CD8-positive, alpha-beta memory T cell (primary cell): ENCODE results near the gene SLC22A3. TPM values are rescaled to one million over a fixed set of nuclear protein-coding genes. Genes with fewer than 3 reads are reported as not detected.
"Not testable (repeated sequence)": the region's sequence is repeated elsewhere in the genome, so short reads cannot be mapped to it uniquely, and the experiment has no call there.

Experiments
- CTCF ChIA-PET: fragments of 350-600 bp; sonication (Branson Sonifier 250); formaldehyde crosslinking; loops from one replicate; lab custom pipeline; 2021; ENCODE audit warnings: antibody characterized with exemption; lab: Charles Lee
- POLR2A ChIA-PET: fragments of 350-600 bp; sonication (Branson Sonifier 250); formaldehyde crosslinking; loops from one replicate; lab custom pipeline; 2021; ENCODE audit warnings: antibody characterized with exemption; lab: Charles Lee
- DNase-seq, 5 donors: peaks; one replicate each; pipeline versions ENCODE4 v3.0.0 to v3.0.0-alpha.2; 2020 to 2022; ENCODE audit warnings: mixed read lengths in 1 of 5
- H3K27ac ChIP-seq: one replicate; pipeline ENCODE4 v1.7.0; 2013; ENCODE audit warnings: low read depth, mild to moderate bottlenecking, low read length, moderate library complexity
- H3K27me3 ChIP-seq: 2 replicates; pipeline ENCODE4 v1.7.0; 2013; ENCODE audit warnings: low read length, mild to moderate bottlenecking; ENCODE audit not compliant: insufficient read depth, poor library complexity, severe bottlenecking
- H3K36me3 ChIP-seq: 2 replicates; pipeline ENCODE4 v1.7.0; 2013; ENCODE audit warnings: mild to moderate bottlenecking, low read length, moderate library complexity; ENCODE audit not compliant: insufficient read depth
- H3K4me1 ChIP-seq: 2 replicates; pipeline ENCODE4 v1.7.0; 2013; ENCODE audit warnings: mild to moderate bottlenecking, low read length, moderate library complexity; ENCODE audit not compliant: insufficient read depth
- H3K4me3 ChIP-seq: 2 replicates; pipeline ENCODE4 v1.7.0; 2013; ENCODE audit warnings: mild to moderate bottlenecking, low read length
- H3K9me3 ChIP-seq: 2 replicates; pipeline ENCODE4 v1.7.0; 2013; ENCODE audit warnings: mild to moderate bottlenecking, low read length
- H3K27ac Mint-ChIP-seq, 8 donors: one replicate each; pipeline ENCODE4 v1.8.0; 2020 to 2021; ENCODE audit warnings: mixed read lengths in 8 of 8, mild to moderate bottlenecking in 6 of 8, inconsistent platforms in 3 of 8, moderate library complexity in 3 of 8
- H3K27me3 Mint-ChIP-seq, 2 donors: one replicate each; pipeline ENCODE4 v1.8.0; 2020 to 2021; ENCODE audit warnings: mixed read lengths in 2 of 2, mild to moderate bottlenecking in 1 of 2, moderate library complexity in 1 of 2
- H3K36me3 Mint-ChIP-seq, 3 donors: one replicate each; pipeline ENCODE4 v1.8.0; 2020 to 2021; ENCODE audit warnings: mixed read lengths in 3 of 3, inconsistent platforms in 1 of 3, mild to moderate bottlenecking in 1 of 3
- H3K4me1 Mint-ChIP-seq, 3 donors: one replicate each; pipeline ENCODE4 v1.8.0; 2020 to 2021; ENCODE audit warnings: mixed read lengths in 3 of 3, inconsistent platforms in 1 of 3, mild to moderate bottlenecking in 1 of 3
- H3K4me3 Mint-ChIP-seq, 7 donors: one replicate each; pipeline ENCODE4 v1.8.0; 2020 to 2021; ENCODE audit warnings: mixed read lengths in 7 of 7, mild to moderate bottlenecking in 6 of 7, moderate library complexity in 4 of 7, inconsistent platforms in 2 of 7
- H3K9me3 Mint-ChIP-seq, 5 donors: one replicate each; pipeline ENCODE4 v1.8.0; 2020 to 2022; ENCODE audit warnings: mixed read lengths in 5 of 5, mild to moderate bottlenecking in 3 of 5, moderate library complexity in 2 of 5, inconsistent platforms in 1 of 5
- polyA plus RNA-seq: library from polyadenylated mRNA; unstranded; fragments of 300-500 nt; fragmentation: Illumina TruSeq; gene quantifications from one replicate; pipeline ENCODE4 v1.2.3, GENCODE V29; 2021
- total RNA-seq, 2 experiments: library from RNA; stranded (reverse); gene quantifications; one replicate each; pipeline ENCODE4 v1.2.3, GENCODE V29; 2021

SLC22A3 gene
- total and polyA plus RNA-seq, 3 experiments from 2014 or later: not detected

GRCh38 chr6:160379466-160379865 lies 31.3 kb downstream of the SLC22A3 start:
- H3K36me3 ChIP-seq: no peaks in the 10 kb centered on the region
- H3K4me1 ChIP-seq: no peaks in the 10 kb centered on the region
- ChIA-PET POLR2A (no interaction called here), CTCF (no interaction called here)
- peaks cover 4% of the 10 kb centered on the region for H3K9me3 ChIP-seq
- Mint-ChIP-seq H3K4me3 (no peak overlapping the region), H3K27ac (no peak overlapping the region), H3K9me3 (peaks cover 14 to 15% (median 14%) of the 10 kb centered on the region in 5 donors), H3K36me3 (peaks cover 0 to 29% (median 0%) of the 10 kb centered on the region in 3 donors), H3K27me3 (peaks cover 7 to 31% of the 10 kb centered on the region in 2 donors), H3K4me1 (no peaks in the 10 kb centered on the region)
- DNase-seq: no peak
- H3K27me3 ChIP-seq: no peaks in the 10 kb centered on the region
- H3K27ac ChIP-seq: no peak overlapping the region
- H3K4me3 ChIP-seq: no peak overlapping the region

- Histone ChIP-seq H3K4me1 (no peaks in the 10 kb centered on the region), H3K4me3 (no peak overlapping the region), H3K27ac (no peak overlapping the region), H3K27me3 (no peaks in the 10 kb centered on the region), H3K36me3 (no peaks in the 10 kb centered on the region), H3K9me3 (peaks cover 4% of the 10 kb centered on the region)
- H3K9me3 Mint-ChIP-seq: peaks cover 14 to 20% (median 18%) of the 10 kb centered on the region in 5 donors
- no peak overlapping the region for H3K4me3 Mint-ChIP-seq
- no peak for DNase-seq
- no peaks in the 10 kb centered on the region for H3K4me1 Mint-ChIP-seq
- H3K27ac Mint-ChIP-seq: peak overlapping the region in 1 of 8 donors; percentile 80
- H3K27me3 Mint-ChIP-seq: peaks cover 8 to 33% of the 10 kb centered on the region in 2 donors
- POLR2A ChIA-PET: no interaction called here
- CTCF ChIA-PET: no interaction called here
- H3K36me3 Mint-ChIP-seq: peaks cover 0 to 24% (median 2%) of the 10 kb centered on the region in 3 donors
Observed at GRCh38 chr6:160382946-160383345, 34.8 kb downstream of the SLC22A3 start.

- DNase-seq: no peak
- H3K36me3 Mint-ChIP-seq: peaks cover 0 to 23% (median 2%) of the 10 kb centered on the region in 3 donors
- no peaks in the 10 kb centered on the region for H3K36me3 ChIP-seq
- no peaks in the 10 kb centered on the region for H3K27me3 ChIP-seq
- H3K27ac ChIP-seq: no peak overlapping the region
- no peaks in the 10 kb centered on the region for H3K4me1 Mint-ChIP-seq
- no peak overlapping the region for H3K4me3 Mint-ChIP-seq
- no peak overlapping the region for H3K27ac Mint-ChIP-seq
- peaks cover 12 to 19% (median 17%) of the 10 kb centered on the region in 5 donors for H3K9me3 Mint-ChIP-seq
- H3K4me1 ChIP-seq: no peaks in the 10 kb centered on the region
- H3K9me3 ChIP-seq: peaks cover 4% of the 10 kb centered on the region
- peaks cover 6 to 21% of the 10 kb centered on the region in 2 donors for H3K27me3 Mint-ChIP-seq
- CTCF ChIA-PET: no interaction called here
- POLR2A ChIA-PET: no interaction called here
- no peak overlapping the region for H3K4me3 ChIP-seq
Observed at GRCh38 chr6:160386869-160387530, 38.8 kb downstream of the SLC22A3 start.

- Histone ChIP-seq H3K9me3 (peaks cover under 1% of the 10 kb centered on the region), H3K4me1 (no peaks in the 10 kb centered on the region), H3K4me3 (no peak overlapping the region), H3K27ac (no peak overlapping the region), H3K27me3 (no peaks in the 10 kb centered on the region), H3K36me3 (no peaks in the 10 kb centered on the region)
- Mint-ChIP-seq H3K27ac (no peak overlapping the region), H3K4me1 (no peaks in the 10 kb centered on the region), H3K27me3 (peaks cover 6 to 24% of the 10 kb centered on the region in 2 donors), H3K36me3 (peaks cover 0 to 12% (median 2%) of the 10 kb centered on the region in 3 donors), H3K9me3 (peaks cover 3 to 9% (median 6%) of the 10 kb centered on the region in 5 donors), H3K4me3 (no peak overlapping the region)
- ChIA-PET CTCF (no interaction called here), POLR2A (no interaction called here)
- DNase-seq: no peak
Observed at GRCh38 chr6:160387916-160388643, 39.9 kb downstream of the SLC22A3 start.

GRCh38 chr6:160388922-160389321 lies 40.7 kb downstream of the SLC22A3 start:
- Mint-ChIP-seq H3K36me3 (peaks cover 0 to 8% (median 2%) of the 10 kb centered on the region in 3 donors), H3K4me1 (no peaks in the 10 kb centered on the region), H3K27ac (no peak overlapping the region), H3K9me3 (peaks cover 4 to 9% (median 9%) of the 10 kb centered on the region in 5 donors), H3K4me3 (no peak overlapping the region), H3K27me3 (peaks cover 10 to 30% of the 10 kb centered on the region in 2 donors)
- DNase-seq: no peak
- CTCF ChIA-PET: no interaction called here
- H3K4me3 ChIP-seq: no peak overlapping the region
- no peaks in the 10 kb centered on the region for H3K36me3 ChIP-seq
- no peaks in the 10 kb centered on the region for H3K4me1 ChIP-seq
- POLR2A ChIA-PET: no interaction called here
- H3K9me3 ChIP-seq: no peaks in the 10 kb centered on the region
- no peak overlapping the region for H3K27ac ChIP-seq
- H3K27me3 ChIP-seq: no peaks in the 10 kb centered on the region

- H3K27ac ChIP-seq: no peak overlapping the region
- peaks cover 3 to 8% (median 5%) of the 10 kb centered on the region in 5 donors for H3K9me3 Mint-ChIP-seq
- no peaks in the 10 kb centered on the region for H3K36me3 Mint-ChIP-seq
- no peaks in the 10 kb centered on the region for H3K9me3 ChIP-seq
- POLR2A ChIA-PET: no interaction called here
- peaks cover 10 to 23% of the 10 kb centered on the region in 2 donors for H3K27me3 Mint-ChIP-seq
- CTCF ChIA-PET: no interaction called here
- H3K36me3 ChIP-seq: no peaks in the 10 kb centered on the region
- no peaks in the 10 kb centered on the region for H3K4me1 ChIP-seq
- no peak overlapping the region for H3K27ac Mint-ChIP-seq
- no peaks in the 10 kb centered on the region for H3K27me3 ChIP-seq
- no peak overlapping the region for H3K4me3 Mint-ChIP-seq
- no peak for DNase-seq
- H3K4me3 ChIP-seq: no peak overlapping the region
- no peaks in the 10 kb centered on the region for H3K4me1 Mint-ChIP-seq
Observed at GRCh38 chr6:160391419-160392116, 43.4 kb downstream of the SLC22A3 start.

- H3K27ac ChIP-seq, DNase-seq, CTCF ChIA-PET, H3K9me3 Mint-ChIP-seq, H3K4me1 Mint-ChIP-seq, H3K9me3 ChIP-seq, H3K27ac Mint-ChIP-seq, H3K36me3 Mint-ChIP-seq, H3K4me3 ChIP-seq, H3K36me3 ChIP-seq, H3K4me1 ChIP-seq, H3K4me3 Mint-ChIP-seq, POLR2A ChIA-PET, H3K27me3 ChIP-seq: not testable (repeated sequence)
- peaks cover 10 to 20% of the 10 kb centered on the region in 2 donors for H3K27me3 Mint-ChIP-seq
Observed at GRCh38 chr6:160393442-160393841, 45.3 kb downstream of the SLC22A3 start.
